GM21737 (cell line): ENCODE data around the gene SHMT2.

Experiments
- ATAC-seq: cut with Tn5 transposase; IDR thresholded peaks from one replicate; pipeline ENCODE4 v1.9.1; 2021; ENCODE audit warnings: mild to moderate bottlenecking, moderate library complexity; ENCODE audit not compliant: unreplicated experiment

The SHMT2 gene

DNA sequence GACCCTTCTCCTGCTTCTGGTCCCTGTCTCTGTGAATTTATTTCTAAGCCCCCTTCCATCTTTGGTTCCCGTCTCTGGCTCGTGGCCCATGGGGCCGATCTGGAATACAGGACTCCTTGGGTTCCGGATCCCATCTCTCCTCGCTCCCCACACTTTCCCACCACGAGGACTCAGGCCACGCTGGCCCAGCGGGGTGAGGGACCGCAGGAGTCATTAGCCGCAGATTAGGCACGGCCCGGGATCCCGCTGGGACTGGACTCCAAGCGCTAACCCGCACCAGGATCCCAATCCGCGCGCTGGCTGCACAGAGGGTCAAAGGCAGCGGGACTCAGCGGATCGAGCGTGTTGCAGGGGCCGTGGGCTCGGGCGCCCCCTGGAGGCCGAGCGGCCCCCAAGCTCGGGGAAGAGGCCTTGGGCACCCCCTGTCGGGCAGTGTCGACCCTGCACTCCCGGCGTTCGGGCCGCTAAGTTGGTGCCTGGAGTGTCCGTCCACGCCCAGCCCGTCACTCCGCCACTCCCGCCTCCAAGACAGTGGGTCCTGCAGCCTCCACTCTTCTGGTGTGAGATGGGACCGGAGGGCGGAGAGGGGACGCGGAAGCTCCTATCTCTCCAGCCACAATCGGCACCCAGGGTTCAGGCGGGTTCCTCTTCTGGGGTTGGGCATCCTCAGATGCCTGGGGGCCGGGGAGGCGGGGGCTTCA, 9.5 kb downstream of the SHMT2 start:
- ATAC-seq: peak; percentile 46

DNA sequence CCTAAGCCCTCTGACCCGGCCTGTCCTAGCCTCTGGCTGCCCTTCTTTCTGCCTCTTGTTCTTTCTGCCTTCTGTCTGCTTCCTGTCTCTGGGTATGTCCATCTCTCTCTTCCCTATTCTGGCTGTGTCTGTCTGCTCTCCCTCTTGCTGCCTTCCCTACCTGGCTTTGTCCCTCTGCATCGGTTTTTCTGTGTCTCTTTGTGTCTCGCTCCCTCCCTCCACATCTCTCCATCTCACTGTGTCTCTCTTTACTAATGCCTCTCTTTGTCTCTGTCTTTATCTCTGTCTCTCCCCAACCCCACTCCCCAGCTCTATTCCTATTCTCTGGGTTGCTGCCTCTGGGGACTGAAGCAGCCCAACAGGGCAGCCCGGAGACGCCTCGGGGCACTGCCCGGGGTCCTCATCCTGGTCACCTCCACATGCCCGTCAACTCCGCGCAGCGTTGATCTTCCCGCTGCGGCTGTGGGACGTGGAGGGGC, 10.1 kb downstream of the SHMT2 start:
- peak; percentile 1 for ATAC-seq

DNA sequence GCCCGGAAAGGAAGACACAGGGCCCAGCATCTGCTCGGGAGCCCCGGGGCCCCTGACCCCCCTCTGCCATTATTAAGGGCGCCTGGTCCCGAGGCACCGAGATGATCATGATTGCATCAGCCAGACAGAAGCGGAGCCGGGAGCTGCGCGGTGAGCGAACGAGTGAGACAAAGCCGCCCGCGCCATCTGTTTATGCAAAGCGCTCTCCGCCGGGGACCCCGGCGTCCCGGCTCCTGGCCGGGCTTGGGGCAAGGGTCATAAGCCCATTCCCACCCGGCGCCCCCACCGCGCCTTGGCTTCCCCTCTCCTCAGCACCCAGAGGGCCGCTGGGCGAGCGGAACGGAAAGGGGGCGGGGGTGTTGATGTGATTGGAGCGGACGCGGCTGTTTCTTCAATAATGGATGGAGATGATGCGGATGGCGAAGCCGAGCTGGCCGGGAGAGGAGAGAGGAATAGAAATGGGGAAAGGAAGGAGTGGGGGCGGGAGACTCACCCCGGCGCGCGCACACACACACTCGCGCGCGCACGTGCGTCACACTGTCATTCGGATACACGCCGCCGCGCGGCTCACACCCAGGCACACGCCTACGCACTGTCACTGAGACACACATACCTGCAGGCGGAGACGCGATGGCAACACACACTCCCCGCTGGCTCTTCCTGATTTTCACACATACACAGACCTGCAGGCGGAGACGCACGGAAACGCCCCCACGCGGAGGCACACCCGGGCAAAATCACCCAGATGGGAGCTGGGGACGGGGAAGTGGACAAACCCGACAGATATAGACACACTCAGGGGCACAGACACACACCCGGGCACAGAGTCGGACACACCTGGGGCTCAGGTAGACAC, 10.8 kb downstream of the SHMT2 start:
- no peak for ATAC-seq

DNA sequence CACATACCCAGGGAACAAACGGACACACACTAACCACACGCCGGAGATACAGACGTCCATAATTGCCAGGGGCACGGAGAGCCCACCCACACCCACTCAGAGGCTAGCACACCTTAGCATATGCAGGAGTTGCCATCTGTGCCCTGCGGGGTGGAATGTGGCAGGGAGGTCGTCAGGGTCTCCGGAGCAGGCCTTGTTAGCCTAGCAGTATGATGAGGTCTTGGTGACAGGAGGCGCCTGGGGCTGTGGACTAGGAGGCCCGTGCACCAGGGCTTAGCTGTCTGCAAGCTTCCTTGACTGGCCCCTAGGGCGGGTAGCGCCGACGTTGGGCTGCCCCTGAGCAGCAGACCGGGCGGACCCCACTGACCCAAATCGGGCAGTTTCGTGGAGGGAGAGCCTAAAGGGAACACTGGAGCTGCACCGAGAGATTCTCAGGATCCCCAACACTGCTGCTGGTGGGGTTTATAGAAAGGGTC, 11.5 kb downstream of the SHMT2 start:
- no peak for ATAC-seq

DNA sequence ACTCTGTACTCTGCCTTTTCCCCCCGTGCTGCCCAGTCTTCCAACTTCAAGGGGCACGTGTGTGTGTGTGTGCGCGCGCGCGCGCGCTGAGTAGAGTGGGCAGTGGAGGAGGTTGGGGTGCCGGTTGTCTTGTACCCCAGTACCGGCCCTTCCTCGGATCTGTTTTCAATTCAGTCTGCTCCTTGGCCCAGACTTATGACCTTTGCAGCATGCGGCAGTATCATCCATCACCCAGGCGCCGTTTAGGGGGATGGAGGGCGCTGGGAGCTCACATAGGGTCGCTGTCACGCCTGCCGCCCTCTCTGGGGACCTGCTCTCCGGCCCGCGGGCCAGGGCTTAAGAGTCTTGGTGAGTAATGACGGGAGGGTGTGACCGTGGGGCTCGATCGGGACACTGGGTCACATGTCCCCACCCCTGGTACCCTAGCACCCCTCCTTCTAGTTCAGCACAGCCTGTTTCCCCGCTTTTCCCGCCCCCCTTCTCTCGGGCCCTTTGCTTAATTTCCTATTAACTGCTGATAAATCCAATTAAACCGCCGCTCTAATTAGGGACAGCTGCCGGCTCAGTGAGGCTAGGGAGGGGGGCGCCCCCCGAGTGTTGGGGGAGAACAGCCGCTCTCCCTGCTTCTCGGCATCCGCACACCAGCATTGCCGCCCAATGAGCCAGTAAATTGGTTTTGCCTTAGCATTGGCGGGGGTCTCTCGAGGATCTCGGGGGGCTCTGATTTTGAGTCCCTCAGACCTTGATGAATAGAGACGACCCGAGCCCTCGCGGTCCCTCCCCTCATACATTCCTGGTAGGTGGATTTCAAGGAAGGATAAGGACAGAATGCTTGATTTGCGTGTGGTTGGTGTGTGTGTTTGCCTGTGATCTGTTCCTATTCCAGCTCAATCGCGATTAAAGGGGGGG, 12.1 kb downstream of the SHMT2 start:
- ATAC-seq: no peak

DNA sequence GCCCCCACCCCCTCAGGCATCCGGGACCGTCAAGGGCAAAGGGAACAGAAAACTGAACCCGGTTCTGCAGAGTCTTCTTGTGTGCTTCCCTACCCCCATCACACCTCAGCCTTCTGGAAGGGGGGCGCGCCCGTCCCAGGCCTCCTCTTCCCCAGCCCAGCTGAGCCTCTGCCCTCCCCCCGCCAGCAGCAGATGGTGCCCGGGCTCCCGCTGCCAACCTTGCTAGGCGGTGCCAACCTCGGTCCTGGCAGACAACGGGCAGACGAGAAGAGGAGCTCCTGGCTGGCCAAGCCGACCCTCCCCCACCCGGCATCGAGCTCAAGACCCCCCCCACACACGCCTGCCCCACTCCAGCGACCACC, 12.8 kb downstream of the SHMT2 start:
- ATAC-seq: no peak

DNA sequence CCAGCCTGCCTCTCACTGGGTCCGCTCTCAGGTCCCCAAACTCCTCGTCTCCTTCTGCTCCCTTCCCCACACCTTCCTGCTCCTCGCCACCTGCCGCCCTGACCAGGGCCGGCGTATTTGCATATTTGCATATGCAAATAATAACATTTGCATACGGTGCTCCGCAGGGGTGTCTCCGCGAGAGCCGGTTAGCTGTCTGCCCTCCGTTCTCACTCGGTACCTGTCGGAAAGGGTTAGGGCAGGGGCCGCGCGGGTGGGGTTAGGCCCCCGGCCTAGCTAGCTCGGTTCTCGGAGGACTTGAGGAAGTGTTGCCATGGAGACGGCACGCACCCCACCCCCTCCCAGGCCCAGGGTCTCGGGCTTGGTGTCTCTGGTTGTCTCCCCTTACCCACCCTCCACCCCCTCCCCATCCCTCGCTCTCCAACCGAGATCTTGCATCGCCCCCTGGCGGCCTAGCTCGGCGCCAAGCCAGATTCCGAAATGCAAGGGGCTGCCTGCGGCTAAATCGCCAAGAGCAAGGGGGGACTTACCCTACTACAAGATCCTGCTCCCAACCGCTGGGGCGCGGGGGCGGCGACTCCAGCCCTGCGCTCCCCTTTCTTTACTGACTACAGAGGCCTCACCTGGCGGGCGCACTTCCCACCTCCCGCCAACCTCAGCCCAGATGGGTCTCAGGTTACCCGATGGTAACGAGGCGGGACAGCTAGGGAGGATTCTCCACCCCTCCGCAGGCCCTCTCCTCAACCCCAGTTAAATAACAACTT, 13.4 kb downstream of the SHMT2 start:
- ATAC-seq: no peak

DNA sequence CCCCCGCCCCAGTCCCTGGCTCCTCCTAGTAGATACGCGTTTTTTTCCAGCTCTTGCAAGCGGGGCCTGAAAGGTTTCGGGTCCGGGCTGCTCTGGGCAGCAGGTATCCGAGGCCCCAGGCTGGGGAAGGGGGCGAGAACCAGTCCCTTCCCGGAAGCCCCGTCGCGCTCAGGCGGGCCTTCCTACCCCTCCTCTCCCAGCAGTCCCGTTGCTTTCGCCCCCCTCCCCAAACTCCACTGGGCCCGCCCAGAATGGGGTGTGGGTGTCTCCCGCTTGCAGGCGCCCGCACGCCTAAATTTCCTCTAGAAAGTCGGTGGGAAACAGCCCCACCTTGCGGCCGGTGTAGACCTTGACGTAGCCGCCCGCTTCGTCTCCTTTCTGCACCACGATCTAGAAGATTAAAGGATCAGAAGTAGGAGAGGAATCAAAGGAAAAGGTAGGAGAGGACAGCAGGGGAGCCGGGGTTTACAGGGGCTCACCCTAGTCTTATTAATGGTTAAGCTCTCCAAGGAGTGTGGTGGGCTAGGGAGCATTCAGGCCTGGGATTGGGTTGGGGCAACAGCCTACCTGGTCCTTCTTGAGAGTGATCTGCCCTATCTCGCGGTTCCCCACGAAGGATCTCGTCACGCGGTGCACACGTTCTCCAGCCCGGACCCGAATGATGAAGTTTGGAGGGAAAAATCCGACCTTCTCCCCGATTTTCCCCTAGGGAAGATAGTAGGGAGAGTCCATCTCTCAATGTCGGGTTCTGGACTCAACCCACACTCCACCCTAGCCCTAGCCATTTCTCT, 14.2 kb downstream of the SHMT2 start:
- ATAC-seq: no peak

DNA sequence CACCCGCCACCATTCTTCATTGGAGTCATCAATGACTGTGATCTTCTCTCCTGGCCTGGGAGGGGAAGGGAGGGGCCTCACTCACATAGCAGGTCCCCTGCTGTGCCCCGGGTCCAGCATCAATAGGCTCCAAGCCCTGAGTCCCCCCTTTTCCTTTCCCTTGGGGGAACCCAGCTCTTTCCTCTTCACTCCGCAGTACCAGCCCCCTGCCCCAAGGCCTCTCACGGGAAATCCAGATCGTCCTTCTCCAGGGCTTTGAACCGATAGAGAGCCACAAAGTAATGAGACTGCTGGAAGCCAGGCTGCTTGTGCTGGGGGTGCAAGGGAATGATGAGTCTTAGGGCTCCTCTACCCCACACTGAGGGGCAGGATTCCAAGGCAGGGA, 14.8 kb downstream of the SHMT2 start:
- ATAC-seq: no peak

DNA sequence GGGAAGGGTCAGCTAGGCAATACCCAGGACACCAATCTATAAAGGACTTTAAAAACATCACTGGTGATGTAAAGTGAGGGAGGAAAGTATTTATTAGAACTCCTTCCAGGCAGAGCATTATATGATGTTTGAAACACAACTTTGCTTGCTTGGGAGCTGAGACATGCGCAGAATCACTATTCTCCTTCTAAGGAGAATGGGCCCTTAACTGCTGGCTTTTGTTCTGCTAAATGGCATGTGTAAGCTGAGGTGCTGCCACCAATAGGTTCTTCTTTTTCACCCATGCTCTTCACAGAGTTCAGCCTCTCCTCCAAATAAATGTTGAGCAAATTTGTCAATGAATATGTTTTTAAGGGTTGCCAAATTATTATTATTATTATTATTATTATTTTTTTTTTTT, 17.5 kb downstream of the SHMT2 start:
- no peak for ATAC-seq

DNA sequence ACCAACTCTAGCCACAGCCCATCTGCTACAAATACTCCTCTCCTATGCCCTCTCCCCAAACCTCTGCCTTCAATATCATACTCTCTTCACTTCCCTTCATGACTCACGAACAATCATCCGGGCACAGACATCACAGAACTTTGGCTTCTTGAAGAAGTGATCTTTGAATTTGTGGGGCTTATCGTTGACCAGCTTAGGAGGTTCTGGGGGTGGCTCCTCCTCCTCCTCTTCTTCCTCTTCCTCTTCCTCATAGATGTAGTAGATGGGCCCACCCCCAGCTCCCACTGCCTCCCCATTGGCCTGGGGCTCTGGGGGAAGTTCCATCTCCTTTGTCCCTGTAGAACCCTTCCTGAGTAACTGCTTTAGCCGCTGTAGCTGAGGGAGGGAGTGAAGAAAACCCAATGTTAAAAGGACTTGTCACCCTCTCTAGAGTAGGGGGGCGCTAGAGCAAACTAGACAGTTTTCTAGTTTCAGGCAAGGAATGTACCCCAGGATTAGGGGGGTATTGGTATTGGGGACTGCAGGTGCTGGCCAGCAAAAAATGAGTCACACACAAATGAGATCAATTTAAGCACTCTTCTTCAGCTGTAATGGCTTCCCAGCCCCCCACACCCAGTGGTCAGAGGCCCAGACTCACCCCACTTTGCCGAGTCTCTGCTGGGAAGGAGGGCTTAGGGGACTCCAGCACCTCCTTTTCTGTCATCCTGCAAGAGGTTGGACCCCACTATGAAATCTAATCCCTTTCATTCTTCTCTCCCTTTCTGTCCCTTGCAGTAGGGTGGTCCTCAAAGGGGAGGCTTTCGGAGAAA, 19.6 kb downstream of the SHMT2 start:
- no peak for ATAC-seq

DNA sequence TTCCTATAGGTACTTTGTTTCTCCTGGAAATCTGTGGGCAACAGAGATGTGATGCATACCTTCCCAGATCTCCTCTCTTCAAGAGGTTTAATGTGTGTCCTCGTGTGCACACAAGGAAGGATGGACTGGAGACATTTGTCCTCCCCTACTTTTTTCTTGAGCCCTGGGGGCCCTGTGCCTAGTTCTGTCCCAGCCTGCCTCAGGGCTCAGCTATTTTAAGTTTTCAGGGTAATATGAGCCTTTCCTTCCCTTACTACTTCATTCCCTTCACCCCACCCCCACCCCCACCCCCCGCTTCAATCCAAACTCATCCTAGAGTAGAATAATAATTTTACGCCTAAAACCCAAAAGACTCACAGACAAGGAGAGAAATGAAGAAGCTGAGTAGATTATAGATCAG, 21.0 kb downstream of the SHMT2 start:
- no peak for ATAC-seq

DNA sequence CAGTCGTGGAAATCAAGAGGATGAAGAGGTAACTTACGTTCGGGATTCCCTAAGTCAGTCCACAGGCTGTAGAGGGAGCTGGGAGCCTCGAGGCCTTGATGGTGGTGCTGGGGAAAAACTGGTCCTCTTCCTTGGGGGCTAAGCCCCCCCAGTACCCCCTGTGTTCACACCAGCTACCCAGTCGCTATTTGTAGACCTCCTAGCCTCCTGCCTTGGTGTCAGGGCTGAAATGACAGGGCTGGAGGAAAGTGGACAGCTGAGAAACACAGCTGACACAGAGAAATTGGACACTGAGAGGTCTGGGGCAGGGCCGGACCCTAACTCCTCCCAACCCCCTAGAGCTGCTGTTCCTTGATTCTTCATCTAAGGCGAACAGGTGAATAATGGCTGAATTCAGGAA, 21.4 kb downstream of the SHMT2 start, which contains the start of gene STAC3:
TSS of gene STAC3 (minus strand) at position 232 of the 400 bp plus-strand sequence. CDS start 1,551 bp downstream, outside the sequence.
- ATAC-seq: no peak

DNA sequence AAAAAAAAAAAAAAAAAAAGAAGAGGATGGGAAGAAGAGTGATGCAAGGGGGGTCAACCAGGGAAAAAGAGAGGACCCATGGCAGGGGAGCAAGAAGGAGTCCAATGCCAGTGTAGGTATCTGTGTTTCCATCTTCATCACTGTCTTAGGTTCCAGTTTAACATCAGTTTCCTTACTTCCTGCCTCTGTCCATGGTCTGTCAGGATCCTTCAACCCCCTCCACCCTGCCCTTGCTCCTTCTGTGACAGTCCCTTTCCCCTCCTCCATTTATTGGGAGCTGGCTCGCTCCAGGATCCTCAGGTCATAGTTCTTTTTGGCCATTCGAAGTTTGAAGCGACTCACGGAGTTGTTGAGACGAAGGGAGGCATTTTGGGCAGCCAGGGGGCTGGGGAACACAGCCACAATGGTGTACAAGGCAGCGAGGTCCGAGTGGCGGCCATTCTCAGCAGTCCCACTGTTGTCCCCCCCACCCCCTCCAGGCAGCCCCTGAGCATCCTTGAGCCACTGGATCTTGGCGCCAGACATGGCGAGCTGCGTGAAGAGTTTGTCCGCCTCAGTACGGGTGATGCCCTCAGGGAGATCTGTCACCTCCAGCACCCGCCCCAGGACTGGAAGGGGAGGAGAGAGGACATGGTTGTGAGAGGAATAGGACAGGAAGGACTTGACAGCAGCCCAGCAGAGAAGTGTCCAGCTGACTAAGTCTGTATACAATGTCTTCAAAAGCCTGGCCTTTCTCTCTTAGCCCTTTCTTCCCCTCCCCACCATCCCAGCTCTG, 25.2 kb downstream of the SHMT2 start:
- ATAC-seq: no peak

DNA sequence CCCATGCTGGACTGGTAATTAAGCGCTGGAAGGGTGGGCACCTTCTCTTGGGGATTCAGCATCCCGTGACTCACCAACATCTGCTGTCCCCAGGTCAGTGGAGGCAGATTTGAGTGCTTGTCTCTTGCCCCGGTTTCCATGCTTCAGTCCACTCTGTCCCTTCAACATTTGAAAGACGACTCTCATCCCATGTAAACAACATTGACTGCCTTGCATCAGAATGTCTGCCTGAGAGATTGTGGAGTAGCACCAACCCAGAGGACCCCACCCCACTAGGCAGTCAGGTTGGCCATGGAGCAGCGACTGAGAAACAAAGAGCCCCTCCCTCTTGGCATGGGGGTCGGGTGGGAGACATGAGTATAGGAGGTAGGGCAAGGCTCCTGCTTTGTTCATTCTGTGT, 26.4 kb downstream of the SHMT2 start:
- ATAC-seq: no peak

DNA sequence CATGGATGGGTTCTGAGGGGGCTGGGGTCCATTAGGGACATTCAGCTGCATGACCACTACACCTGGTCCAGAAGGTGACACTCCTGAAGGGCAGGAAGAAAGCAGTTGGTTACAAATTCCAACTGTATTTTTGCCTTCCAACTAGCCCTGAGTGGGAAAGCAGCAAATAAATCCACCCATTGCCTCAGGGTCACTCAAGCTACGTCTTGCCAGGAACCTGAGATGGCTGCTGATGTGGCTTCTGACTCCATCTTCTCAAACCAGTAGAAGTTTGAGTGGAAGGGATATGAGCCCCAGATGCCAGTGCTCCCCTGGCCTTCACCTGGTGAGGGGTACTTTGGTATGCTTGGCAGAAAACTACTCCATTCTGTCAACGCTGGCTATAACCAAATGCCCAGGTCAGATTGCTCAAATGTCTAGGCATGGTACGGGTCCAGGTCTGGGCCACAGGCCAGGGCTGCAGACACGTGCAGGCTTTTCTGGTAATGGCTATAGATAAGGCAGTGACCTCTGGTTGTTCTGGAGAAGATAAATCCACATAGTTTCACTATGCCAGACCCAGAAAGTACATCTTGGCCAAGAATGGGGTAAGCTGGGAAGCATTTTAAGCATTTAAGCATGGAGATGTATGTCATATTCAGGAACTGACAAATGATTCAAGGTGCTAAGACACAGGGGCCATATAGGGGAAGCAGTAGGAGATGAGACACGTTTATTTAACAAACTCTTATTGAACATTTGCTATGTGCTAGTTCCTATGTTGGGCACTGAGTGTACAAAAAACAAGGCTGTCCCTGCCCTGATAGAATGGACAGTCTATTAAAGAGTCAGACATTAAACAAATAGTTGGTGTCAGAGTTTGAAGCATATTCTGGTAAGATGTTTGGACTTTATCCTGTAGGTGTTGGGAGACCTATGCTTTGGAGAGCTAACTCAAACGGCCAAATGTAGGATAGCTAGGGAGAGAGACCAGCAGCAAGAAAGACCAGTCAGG, 29.8 kb downstream of the SHMT2 start:
- ATAC-seq: no peak

DNA sequence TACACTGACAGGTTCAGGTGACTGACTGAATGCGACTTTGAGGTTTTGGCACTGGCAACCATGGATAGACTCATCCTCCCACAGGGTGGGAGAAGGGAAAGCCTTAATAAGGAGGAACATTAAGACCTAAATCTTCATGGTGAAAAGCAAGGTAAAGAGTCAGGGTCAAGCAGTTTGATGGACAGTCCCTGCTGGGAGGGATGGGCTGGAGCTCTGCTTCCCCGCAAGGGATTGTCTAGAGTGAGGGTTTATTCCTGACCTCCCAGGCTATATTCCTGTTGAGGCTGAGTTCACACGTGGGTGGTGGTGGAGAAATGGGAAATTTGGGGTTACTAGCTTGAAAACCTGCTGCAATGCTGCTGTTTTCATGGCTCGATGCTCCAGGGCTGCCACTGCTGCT, 30.9 kb downstream of the SHMT2 start:
- no peak for ATAC-seq
